ENCODE data around the gene RGS17.
"Not testable (repeated sequence)": the region's sequence is repeated elsewhere in the genome, so short reads cannot be mapped to it uniquely, and the experiment has no call there.

RGS17 gene

DNA sequence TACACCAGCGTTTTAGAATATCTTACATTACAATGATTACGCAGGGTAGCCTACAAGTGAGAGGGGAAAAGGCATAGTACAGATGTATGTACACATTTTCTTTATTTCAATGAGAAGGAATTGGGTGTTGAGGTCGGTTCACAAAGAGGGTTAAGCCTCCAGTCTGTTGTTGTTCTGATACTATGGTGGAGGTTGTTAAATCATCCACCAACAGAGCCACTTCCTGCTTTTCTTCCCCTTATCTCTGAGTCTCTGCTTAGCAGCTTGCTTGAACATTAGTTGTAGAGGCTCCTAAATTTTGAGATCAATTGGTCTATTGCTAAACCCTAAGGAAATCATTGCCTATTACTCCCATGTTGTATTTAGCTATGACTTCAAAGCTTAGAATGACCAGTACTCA is 7.3 kb downstream of the RGS17 start:
- no peak for DNase-seq

DNA sequence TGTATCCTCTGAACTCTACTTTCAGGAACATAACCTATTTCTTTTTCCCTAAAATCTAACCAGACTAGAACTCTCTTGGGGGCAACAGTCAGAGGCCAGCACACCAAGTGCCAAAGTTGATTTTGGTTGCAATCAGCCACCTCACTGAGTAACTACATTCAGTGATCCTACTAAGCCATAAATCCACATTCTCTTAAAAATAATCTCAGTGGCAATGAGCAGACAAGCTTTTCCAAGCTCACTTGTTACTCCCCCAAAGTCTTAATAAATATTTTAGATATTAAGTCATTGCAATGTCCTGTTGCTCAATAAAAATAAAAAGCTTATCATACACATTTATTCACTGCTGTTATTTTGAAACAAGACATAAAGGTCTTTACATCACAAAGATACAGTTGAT is 9.8 kb downstream of the RGS17 start:
- DNase-seq: no peak

DNA sequence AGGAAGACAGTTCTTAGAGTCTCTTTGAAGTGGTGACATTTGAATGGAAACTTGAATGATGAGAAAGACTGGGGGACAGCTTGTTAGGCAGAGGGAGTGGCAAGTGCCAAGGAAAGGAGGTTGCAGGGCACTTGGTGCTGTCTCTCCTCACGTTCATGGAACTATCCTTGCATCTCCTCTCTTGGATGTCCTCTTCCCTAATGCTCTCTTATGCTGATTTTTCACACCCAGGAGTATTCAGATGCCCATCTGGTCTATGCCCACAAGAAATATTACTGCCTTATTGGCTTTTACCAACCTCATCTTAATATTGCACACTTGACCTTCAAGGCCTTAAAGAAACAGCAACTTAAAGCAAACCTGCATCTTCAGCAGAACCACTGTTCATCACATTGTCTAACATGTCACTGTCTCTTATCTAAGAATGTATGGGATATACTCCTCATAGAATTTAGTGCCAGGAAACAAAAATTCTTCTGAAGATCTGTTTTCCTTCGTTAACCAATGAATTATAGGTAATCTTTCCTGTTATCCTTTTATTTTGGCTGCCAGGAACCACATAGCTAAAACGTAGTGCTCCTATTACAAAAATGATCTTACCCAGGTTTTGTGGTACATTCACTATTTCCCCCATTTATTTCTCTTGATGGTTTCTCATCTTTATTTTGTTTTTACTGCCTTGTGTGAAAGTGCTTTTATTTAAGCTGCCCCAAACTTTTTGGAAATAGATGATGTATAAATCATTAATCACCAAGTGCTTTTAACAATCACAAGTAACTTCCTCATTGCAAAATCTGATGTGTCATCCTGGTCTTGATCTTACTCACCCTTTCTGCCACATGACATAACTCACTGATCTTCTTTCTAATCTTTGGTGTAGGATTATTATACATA is 12.8 kb downstream of the RGS17 start:
- DNase-seq: no peak

- DNase-seq: not testable (repeated sequence)
These were observed 20.0 kb downstream of the RGS17 start for GRCh38 chr6:153111082-153111481.

DNA sequence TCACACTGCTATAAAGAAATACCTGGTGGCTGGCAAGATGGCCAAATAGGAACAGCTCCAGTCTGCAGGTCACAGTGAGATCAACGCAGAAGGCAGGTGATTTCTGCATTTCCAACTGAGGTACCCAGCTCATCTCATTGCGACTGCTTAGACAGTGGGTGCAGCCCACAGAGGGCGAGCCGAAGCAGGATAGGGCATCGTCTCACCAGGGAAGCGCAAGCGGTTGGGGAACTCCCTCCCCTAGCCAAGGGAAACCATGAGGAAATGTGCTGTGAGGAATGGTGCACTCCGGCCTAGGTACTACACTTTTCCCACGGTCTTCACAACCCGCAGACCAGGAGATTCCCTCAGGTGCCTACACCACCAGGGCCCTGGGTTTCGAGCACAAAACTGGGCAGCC is 20.5 kb downstream of the RGS17 start:
- not testable (repeated sequence) for DNase-seq

DNA sequence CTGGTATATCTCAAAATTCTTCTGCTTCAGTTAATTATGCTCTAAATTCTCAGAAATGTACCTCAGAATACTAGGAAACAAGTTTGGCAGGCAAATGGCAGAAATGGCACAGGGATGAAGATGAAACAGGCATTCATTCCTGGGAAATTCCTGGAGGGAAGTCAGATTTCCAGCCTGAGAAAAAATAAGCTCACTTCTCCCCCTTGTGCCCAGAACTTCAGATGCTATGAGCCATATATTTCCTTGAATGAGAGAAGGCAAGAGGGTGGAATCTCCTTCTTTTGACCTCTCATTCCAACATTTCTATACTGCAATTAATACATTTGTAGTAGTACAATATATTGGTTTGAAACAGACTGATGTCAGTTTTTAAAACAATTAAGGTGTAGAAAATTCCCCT is 22.8 kb downstream of the RGS17 start:
- no peak for DNase-seq

GRCh38 chr6:153106021-153106420 is 25.1 kb downstream of the RGS17 start:
- DNase-seq: no peak

DNA sequence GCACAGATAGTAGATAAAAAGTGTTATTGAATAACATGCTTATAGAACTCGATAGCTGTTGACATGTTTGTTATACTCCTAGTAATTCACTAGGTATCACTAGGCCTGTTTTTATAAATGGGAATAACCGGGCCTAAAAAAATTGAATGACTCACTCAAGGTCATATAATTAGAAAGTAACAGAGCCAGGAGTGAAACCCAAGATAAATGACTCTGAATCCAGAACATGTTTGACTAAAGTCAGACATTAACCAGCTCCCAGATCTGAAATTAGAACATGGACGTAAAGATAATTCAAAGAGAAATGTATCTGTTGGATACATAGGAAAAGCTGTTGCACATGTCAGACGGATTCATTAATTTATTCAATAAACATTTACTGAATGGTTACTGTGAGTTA is 26.9 kb downstream of the RGS17 start:
- no peak for DNase-seq

DNA sequence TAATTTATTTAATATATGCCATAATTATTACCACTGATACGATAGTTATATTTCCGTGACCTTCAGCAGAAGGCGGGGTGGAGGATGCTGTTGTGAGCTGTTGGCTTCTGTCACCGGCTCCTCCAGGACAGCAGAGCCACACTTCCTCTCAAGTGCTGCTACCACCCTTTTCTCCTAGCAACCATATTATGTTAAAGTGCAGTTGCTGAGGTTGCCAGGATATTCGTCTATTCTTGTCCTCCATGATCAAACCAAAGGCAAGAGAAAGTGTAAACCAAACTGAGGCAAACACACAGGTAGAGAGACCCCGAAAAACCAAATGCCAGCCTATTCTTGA is 27.8 kb downstream of the RGS17 start:
- no peak for DNase-seq

GRCh38 chr6:153102605-153103318 is 28.3 kb downstream of the RGS17 start:
- no peak for DNase-seq

- no peak for DNase-seq
These were observed 29.6 kb downstream of the RGS17 start for GRCh38 chr6:153101461-153101860.

- no peak for DNase-seq
These were observed 31.4 kb downstream of the RGS17 start for GRCh38 chr6:153099636-153100035.

DNA sequence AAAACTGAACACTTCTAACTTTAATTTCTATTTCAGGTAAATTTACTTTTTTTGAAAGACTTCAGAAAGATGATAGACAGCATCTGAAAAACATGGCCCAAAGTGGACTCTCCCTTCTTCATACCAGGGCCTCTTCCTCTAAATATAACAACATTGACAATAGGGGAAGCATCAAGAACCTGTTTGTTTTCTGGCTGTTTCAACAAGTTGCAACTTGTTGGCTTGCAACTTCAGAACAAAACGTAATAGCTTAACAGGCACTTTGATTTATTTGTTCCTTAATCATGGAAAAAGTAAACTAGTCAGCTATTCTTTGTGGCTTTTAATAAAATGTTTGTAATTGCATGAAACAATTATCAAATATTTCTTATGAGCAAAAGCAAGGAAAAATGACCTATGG is 34.3 kb downstream of the RGS17 start:
- no peak for DNase-seq

DNA sequence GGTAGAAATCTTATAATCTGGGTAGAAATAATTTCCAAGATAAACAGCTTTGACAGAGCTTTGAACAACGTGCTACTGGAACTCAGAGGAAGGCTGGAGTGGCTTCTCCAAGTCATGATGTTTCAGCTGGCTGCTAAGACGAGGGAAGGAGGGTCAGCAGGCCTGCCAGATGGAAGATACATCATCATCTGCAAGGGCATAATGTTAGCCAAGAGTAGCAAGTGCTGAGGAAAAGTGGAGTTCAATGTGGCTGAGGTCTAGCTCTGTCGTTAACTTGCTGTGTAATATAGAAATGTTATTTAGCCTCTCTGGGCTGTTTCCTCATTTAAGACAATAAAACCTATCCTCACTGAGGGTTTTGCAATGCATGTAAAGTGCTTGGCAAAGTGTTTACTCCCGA is 35.1 kb downstream of the RGS17 start:
- DNase-seq: no peak

DNA sequence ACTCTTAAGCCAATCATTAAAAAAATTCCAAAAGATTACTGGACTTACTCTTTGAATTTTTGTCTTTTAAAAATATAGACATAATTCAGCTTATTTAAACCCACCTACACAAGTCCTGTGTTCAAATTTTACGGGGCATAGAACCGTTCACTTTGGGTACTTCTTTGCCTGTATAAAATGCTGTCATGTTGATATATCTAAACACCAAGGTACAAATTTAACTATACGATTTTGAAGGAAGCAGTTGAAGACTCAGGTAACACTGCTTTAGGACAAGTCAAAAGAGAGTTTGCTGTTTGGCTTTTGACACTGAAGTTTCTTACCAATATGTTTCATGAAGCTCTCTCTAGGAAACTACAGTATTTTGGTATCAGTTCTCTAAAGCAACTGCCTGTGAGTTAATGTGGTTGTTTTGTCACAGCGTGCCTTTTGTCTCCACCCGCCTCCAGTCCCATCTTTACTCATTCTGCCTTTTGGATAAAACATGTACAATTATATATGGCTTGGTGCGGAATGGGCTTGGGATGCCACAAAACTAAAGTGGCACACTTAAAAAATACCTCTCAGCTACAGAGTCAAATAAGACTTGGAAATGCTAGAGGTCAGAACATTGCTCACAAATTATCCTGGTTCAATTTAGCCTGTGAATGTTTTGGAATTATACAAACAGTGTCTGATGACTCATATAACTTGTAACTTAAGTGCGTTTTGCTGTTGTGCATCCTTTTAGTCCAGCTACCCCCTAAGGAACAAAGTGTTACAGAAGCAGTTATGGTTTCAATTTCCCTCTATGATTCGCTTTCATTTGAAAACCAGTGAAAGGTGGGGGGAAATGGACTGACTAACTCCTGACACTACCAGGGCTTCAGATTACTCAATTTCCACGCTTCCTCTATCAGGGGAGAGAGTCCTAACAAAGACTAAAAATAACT is 38.7 kb downstream of the RGS17 start:
- no peak for DNase-seq

GRCh38 chr6:153090241-153090930 is 40.7 kb downstream of the RGS17 start:
- DNase-seq: no peak

DNA sequence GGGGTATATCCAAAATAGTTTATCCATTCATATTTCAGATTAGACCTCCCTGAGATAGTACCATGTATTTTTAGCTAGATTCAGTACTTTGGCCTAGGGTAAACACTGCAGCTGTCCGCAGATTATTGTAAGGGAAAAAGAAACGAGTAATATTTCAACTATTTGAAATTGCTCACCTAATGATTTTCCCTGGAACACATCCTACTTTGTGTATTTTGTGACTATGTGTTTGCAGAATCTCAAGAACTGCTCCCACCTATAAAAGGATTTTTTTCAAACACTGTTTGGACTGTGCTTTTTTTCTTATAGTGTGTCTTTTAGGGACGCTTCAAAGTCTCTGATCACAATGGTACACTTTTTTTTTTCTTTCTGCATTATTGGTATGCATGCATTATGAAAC is 42.3 kb downstream of the RGS17 start:
- DNase-seq: no peak

DNA sequence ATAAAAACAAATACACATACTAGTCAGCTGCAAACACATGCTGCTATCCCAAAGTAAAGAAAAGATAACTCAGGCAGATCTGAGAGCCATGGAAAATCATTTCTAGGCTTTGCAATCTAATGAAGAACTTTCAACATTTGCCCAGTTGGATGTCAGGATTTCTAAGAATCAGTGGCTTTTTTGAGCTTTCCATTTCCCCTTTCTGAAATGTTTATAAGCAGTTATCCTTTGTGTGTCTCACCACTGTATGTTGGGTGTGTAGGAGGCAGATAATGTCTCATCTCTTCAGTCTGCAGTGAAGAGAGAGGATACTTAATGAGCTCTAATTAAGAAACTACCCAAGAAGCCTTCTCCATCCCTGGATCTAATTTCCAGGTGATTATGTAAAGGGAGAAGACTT is 43.6 kb downstream of the RGS17 start:
- DNase-seq: no peak

DNA sequence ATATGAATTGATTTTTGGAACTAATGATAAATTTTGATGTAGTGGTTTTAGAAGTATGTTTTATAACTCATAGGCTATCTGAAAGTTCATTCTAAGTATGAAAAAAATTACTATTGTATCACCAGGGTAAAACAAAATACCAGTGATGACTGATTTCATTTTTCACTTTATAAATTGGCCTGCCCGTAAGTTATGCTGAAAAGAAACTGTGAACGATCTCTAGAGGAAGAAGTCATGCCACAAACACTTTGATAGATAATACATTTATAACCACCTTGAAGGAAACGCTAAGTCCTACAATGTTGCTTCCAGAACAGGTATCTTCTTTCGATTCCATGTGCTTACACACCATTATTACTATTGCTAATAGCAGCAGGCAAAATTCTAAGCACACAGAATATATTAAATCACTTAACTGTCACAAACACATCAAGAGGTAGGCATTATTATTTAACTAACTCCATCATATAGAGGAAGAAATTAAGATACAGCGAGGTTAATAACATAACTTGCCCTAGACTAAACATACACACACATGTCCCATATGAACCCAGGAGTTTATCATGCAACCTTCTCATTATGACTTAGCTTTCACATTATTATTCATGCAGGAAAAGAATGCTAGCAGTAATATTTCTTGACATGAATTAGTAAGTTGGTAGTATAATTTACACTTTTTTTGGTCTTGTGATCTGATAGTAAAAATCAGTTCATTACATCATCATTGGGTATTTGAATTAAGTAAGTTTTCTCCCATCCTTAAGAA is 44.7 kb downstream of the RGS17 start:
- DNase-seq: no peak

DNA sequence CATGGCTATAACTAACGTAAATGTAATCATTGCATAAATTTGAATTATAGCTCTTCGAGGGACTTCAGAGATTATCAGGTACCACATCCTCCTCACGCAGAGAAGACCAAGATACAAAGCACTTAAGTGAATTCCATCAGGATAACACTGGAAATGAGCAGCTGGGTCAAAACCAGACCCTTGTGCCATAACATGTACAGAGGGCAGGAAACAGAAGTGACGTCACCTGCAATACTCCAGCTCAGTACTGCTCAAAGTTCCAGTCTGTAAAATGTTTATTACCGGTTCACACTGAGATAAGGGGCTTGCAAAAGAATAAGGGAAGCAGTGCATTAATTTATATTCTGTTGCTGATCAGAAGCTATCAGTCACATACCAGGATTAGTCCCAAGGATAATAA is 45.8 kb downstream of the RGS17 start:
- no peak for DNase-seq

GRCh38 chr6:153084393-153084792 is 46.7 kb downstream of the RGS17 start:
- DNase-seq: no peak

DNA sequence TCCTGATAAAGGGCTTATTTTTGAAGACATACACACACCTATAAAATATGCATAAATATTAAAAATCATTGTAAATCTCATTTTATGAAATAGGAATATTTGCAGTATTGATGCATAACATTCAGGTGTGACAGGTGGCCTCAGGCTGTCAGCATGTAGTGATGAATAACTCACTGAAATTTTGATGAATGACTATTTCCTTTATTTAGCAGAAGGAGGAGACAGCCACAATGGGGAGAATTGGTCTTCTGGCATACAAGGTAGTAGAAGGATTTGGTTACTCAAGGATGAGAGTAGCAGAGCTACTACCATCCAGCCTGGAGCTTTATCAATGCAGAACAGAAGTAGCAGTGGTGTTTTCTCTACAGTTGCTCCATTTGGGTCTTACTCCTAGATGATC is 47.2 kb downstream of the RGS17 start:
- DNase-seq: no peak

Data from stimulated activated naive CD4-positive, alpha-beta T cell treated with Interleukin-2 at 50 U/mL for 16 hours (primary cell).